ENCODE results near the gene NFATC3.
A peak's percentile ranks its signal among the peaks of the same experiment; 100 is the strongest.

NFATC3 gene

GRCh38 chr16:68251832-68252231, 166.7 kb downstream of the NFATC3 start:
- no peak for DNase-seq

- DNase-seq: no peak
Observed at GRCh38 chr16:68252383-68252782, 167.2 kb downstream of the NFATC3 start.

GRCh38 chr16:68253721-68254120, 168.6 kb downstream of the NFATC3 start:
- no peak for DNase-seq

- no peak for DNase-seq
Observed at GRCh38 chr16:68255712-68256111, 170.5 kb downstream of the NFATC3 start.

GRCh38 chr16:68257251-68257905, 172.2 kb downstream of the NFATC3 start:
- no peak for DNase-seq

- DNase-seq: no peak
Observed at GRCh38 chr16:68257906-68258800, 173.0 kb downstream of the NFATC3 start.

- no peak for DNase-seq
Observed at GRCh38 chr16:68259007-68259825, 174.0 kb downstream of the NFATC3 start.

- no peak for DNase-seq
Observed at GRCh38 chr16:68263559-68264127, 178.5 kb downstream of the NFATC3 start.

- DNase-seq: peak; percentile 63 to 71 (median 68)
Observed at GRCh38 chr16:68264128-68265077, 179.2 kb downstream of the NFATC3 start, which contains the start of gene SLC7A6. Gene SLC7A6 (plus strand): TSS chr16:68264526. CDS start chr16:68274727, 10,201 bp downstream.

- DNase-seq: no peak
Observed at GRCh38 chr16:68265078-68265920, 180.1 kb downstream of the NFATC3 start.

- DNase-seq: no peak
Observed at GRCh38 chr16:68267612-68268405, 182.6 kb downstream of the NFATC3 start.

- DNase-seq: no peak
Observed at GRCh38 chr16:68269793-68270192, 184.6 kb downstream of the NFATC3 start.

GRCh38 chr16:68270353-68270752, 185.2 kb downstream of the NFATC3 start:
- DNase-seq: no peak

GRCh38 chr16:68272507-68273209, 187.5 kb downstream of the NFATC3 start:
- peak in 2 of 4 experiments; percentile 42 to 51 for DNase-seq

GRCh38 chr16:68273459-68273858, 188.3 kb downstream of the NFATC3 start:
- DNase-seq: no peak

- no peak for DNase-seq
Observed at GRCh38 chr16:68273896-68274295, 188.7 kb downstream of the NFATC3 start.

GRCh38 chr16:68274441-68274840, 189.3 kb downstream of the NFATC3 start:
- DNase-seq: no peak

GRCh38 chr16:68275611-68276191, 190.5 kb downstream of the NFATC3 start:
- DNase-seq: peak in 1 of 4 experiments; percentile 11

GRCh38 chr16:68276223-68276622, 191.1 kb downstream of the NFATC3 start:
- no peak for DNase-seq
